K562 (cell line): ENCODE measurements around the gene MC1R. TPM values are rescaled to one million over a fixed set of nuclear protein-coding genes. Genes with fewer than 3 reads are reported as not detected.

ENCODE experiments used
- ATAC-seq: fragments of 200-7000 bp; cut with Tn5 transposase; 3 replicates; pipeline ENCODE4 v1.9.1; 2020; ENCODE audit warnings: moderate library complexity
- BruUV-seq: library from RNA; stranded (reverse); fragments of 400-500 nt; replicated peaks from 2 replicates; lab custom pipeline; 2021; lab: Mats Ljungman, UMichigan
- CTCF ChIA-PET: fragments of 300-600 bp; formaldehyde crosslinking; extraction: SDS; loops from one replicate; lab custom pipeline; 2021; ENCODE audit warnings: low intra/inter-chr PET ratio; lab: Yijun Ruan, JAX
- POLR2A ChIA-PET: fragments of 300-600, 350-650 bp; sonication (Branson Sonifier 250); formaldehyde crosslinking; extraction: SDS; loops from one replicate; lab custom pipeline; 2021; ENCODE audit warnings: antibody characterized with exemption, inconsistent platforms; lab: Yijun Ruan, JAX
- DNase-seq, 4 experiments: peaks; one replicate each; pipeline versions ENCODE4 v3.0.0 to v3.0.0-alpha.2; 2011 to 2018; ENCODE audit warnings: low spot score in 3 of 4, mixed read lengths in 3 of 4; ENCODE audit errors: extremely low read depth in 1 of 4
- FAIRE-seq: peaks from 2 replicates; lab custom pipeline; 2011; peaks lifted over from hg19 to GRCh38; lab: Jason Lieb, UNC
- H2AFZ ChIP-seq: 2 replicates; pipeline ENCODE4 v1.6.0; 2011; ENCODE audit warnings: low read depth, low read length, control low read depth, inconsistent platforms
- H3K27ac ChIP-seq: fragments of 200-600 bp; 3 replicates; pipeline ENCODE4 v1.8.0; 2011; ENCODE audit warnings: low read depth, mild to moderate bottlenecking, control low read depth, inconsistent platforms, low read length, moderate library complexity, mixed read lengths; ENCODE audit errors: extremely low read depth
- H3K27me3 ChIP-seq, 2 experiments: fragments of 300-600 bp in 1 of 2; 2 replicates in 1 of 2; 3 replicates in 1 of 2; pipeline versions ENCODE4 v1.6.0 to v1.8.0; 2011; ENCODE audit warnings: inconsistent platforms in 2 of 2, low read length in 2 of 2, mild to moderate bottlenecking in 1 of 2, mixed read lengths in 1 of 2, moderate library complexity in 1 of 2; ENCODE audit not compliant: control insufficient read depth in 2 of 2, insufficient read depth in 2 of 2
- H3K36me3 ChIP-seq: fragments of 300-600 bp; 3 replicates; pipeline ENCODE4 v1.8.0; 2011; ENCODE audit warnings: mild to moderate bottlenecking, low read length, inconsistent platforms; ENCODE audit not compliant: control insufficient read depth, insufficient read depth
- H3K4me1 ChIP-seq, 2 experiments: fragments of 200-600 bp in 1 of 2; replicated peaks in 1 of 2; 2 replicates in 1 of 2; 3 replicates in 1 of 2; pipeline versions ENCODE4 v1.5.1 to v1.8.0; 2011; ENCODE audit warnings: inconsistent platforms in 2 of 2, low read length in 2 of 2, mild to moderate bottlenecking in 1 of 2, mixed read lengths in 1 of 2, moderate library complexity in 1 of 2; ENCODE audit not compliant: control insufficient read depth in 2 of 2, insufficient read depth in 2 of 2
- H3K4me2 ChIP-seq: 2 replicates; pipeline ENCODE4 v1.6.1; 2011; ENCODE audit warnings: low read length, control low read depth, inconsistent platforms, mixed read lengths; ENCODE audit not compliant: insufficient read depth
- H3K4me3 ChIP-seq: fragments of 200-600 bp; sonication (generic), shearing (Covaris generic); 2 replicates; pipeline ENCODE4 v1.5.1; 2016; ENCODE audit warnings: control low read depth, inconsistent platforms
- H3K79me2 ChIP-seq: fragments of 200-600 bp; 3 replicates; pipeline ENCODE4 v1.8.0; 2011; ENCODE audit warnings: low read length, inconsistent platforms; ENCODE audit not compliant: control insufficient read depth, insufficient read depth
- H3K9ac ChIP-seq, 2 experiments: 2 replicates each; pipeline versions ENCODE4 v1.6.0 to v1.6.1; 2011; ENCODE audit warnings: low read depth in 2 of 2, low read length in 2 of 2, control low read depth in 1 of 2, inconsistent platforms in 1 of 2, mild to moderate bottlenecking in 1 of 2, mixed read lengths in 1 of 2; ENCODE audit not compliant: insufficient read depth in 1 of 2
- H3K9me1 ChIP-seq: one replicate; pipeline ENCODE4 v1.6.0; 2011; ENCODE audit warnings: inconsistent platforms, mild to moderate bottlenecking, low read length, moderate library complexity; ENCODE audit not compliant: control insufficient read depth, insufficient read depth
- H3K9me3 ChIP-seq: replicated peaks from 2 replicates; pipeline ENCODE4 v1.5.1; 2011; ENCODE audit warnings: low read depth, low read length, inconsistent platforms; ENCODE audit not compliant: control insufficient read depth, insufficient read depth
- H4K20me1 ChIP-seq: replicated peaks from 2 replicates; pipeline ENCODE4 v1.6.1; 2011; ENCODE audit warnings: low read length, inconsistent platforms, mixed read lengths; ENCODE audit not compliant: control insufficient read depth, insufficient read depth
- ASH1L ChIP-seq: fragments of 450-650 bp; IDR thresholded peaks from 2 replicates; pipeline ENCODE4 v1.6.1; 2018; ENCODE audit warnings: borderline replicate concordance, mild to moderate bottlenecking, low read depth; ENCODE audit not compliant: partially characterized antibody
- CAMTA2 ChIP-seq: fragments of 250-450 bp; sonication (Bioruptor Pico); conservative IDR thresholded peaks from 2 replicates; pipeline ENCODE4 v1.5.1; 2022
- CBX2 ChIP-seq: fragments of 200-600 bp; sonication (generic); IDR thresholded peaks from one replicate; pipeline ENCODE4 v1.6.1; 2012; ENCODE audit warnings: mild to moderate bottlenecking, low read length, inconsistent platforms; ENCODE audit not compliant: insufficient read depth, poor library complexity, severe bottlenecking
- HMGN3 ChIP-seq: IDR thresholded peaks from 2 replicates; pipeline ENCODE4 v1.6.1; 2011; ENCODE audit warnings: borderline replicate concordance, low read depth, mild to moderate bottlenecking, mixed read lengths, low read length; ENCODE audit not compliant: insufficient read length; ENCODE audit errors: extremely low read depth
- MYNN ChIP-seq, 2 experiments: sonication (generic); formaldehyde crosslinking in 1 of 2; IDR thresholded peaks; 2 replicates each; pipeline versions ENCODE4 v1.5.0 to v1.6.1; 2016 to 2020; ENCODE audit warnings: antibody characterized with exemption in 1 of 2, missing genetic modification reagents in 1 of 2
- POLR2G ChIP-seq: fragments of 200-400 bp; formaldehyde crosslinking; IDR thresholded peaks from 2 replicates; pipeline ENCODE4 v1.6.1; 2017; ENCODE audit warnings: low read depth, mild to moderate bottlenecking, antibody characterized with exemption, low read length, moderate library complexity
- RBFOX2 ChIP-seq: fragments of 200-400 bp; formaldehyde crosslinking; IDR thresholded peaks from 2 replicates; pipeline ENCODE4 v1.6.1; 2017; ENCODE audit warnings: low read depth, mild to moderate bottlenecking, low read length, moderate library complexity
- SMAD1 ChIP-seq: fragments of 150-350 bp; IDR thresholded peaks from 2 replicates; pipeline ENCODE4 v1.6.1; 2014; ENCODE audit warnings: low read length, low read depth; ENCODE audit not compliant: partially characterized antibody
- SUPT5H ChIP-seq: fragments of 450-650 bp; IDR thresholded peaks from 2 replicates; pipeline ENCODE4 v1.6.1; 2016
- TEAD1 ChIP-seq, 2 experiments: fragments of 450-650 bp in 1 of 2; sonication (generic) in 1 of 2; formaldehyde crosslinking; IDR thresholded peaks; 2 replicates each; pipeline versions ENCODE4 v1.4.0 to v1.8.0; 2020 to 2022; ENCODE audit warnings: mild to moderate bottlenecking in 2 of 2, missing genetic modification reagents in 1 of 2
- THAP12 ChIP-seq: fragments of 250-450 bp; sonication (Bioruptor Pico); IDR thresholded peaks from 2 replicates; pipeline ENCODE4 v1.9.0; 2021; ENCODE audit warnings: mild to moderate bottlenecking, inconsistent platforms
- ZBTB11 ChIP-seq, 3 experiments: fragments of 200-800 bp in 1 of 3; fragments of 250-450 bp in 1 of 3; fragments of 450-650 bp in 1 of 3; sonication (Bioruptor Pico) in 1 of 3; sonication (Bioruptor generic) in 1 of 3; formaldehyde crosslinking in 1 of 3; IDR thresholded peaks; 2 replicates each; pipeline versions ENCODE4 v1.6.1 to v1.8.0; 2016 to 2022; ENCODE audit warnings: mild to moderate bottlenecking in 2 of 3, missing genetic modification characterization in 2 of 3, missing compliant biosample characterization in 1 of 3, moderate library complexity in 1 of 3
- ZNF696 ChIP-seq: fragments of 250-450 bp; sonication (Bioruptor Pico); conservative IDR thresholded peaks from 2 replicates; pipeline ENCODE4 v1.4.0; 2020; ENCODE audit warnings: mild to moderate bottlenecking, moderate library complexity
- ZNF79 ChIP-seq: fragments of 250-450 bp; sonication (Bioruptor Pico); IDR thresholded peaks from 2 replicates; pipeline ENCODE4 v1.4.0; 2020; ENCODE audit warnings: low read depth, mild to moderate bottlenecking, moderate library complexity
- WGBS: fragments of 100-300 bp; shearing (Covaris generic); methylation state at CpG from one replicate; pipeline ENCODE4 v1.1.6; 2016; ENCODE audit warnings: low coverage, mixed read lengths; ENCODE audit not compliant: insufficient coverage; ENCODE audit errors: missing lambda C conversion rate; 5-methylcytosine and 5-hydroxymethylcytosine counted together
- in situ Hi-C: fragments of 300-500 bp; cut with MboI; formaldehyde crosslinking; loops from 4 replicates; pipeline ENCODE4 v1.15.0; 2018; ENCODE audit warnings: inconsistent platforms, mixed read lengths
- intact Hi-C: fragments of 100-400 bp; cut with micrococcal nuclease; formaldehyde crosslinking; loops from 2 replicates; pipeline ENCODE4 v1.14.2; 2022
- polyA plus RNA-seq, 8 experiments: library from polyadenylated mRNA; depleted of rRNA in 4 of 8; stranded (reverse) in 5 of 8; unstranded in 3 of 8; fragments of >200 nt; fragmentation: Nextera tagmentation in 2 of 8; fragmentation: Illumina TruSeq in 1 of 8; extraction: Ambion mirVana in 2 of 8; extraction: Trizol in 1 of 8; gene quantifications; 2 replicates each; pipeline versions ENCODE4 v1.2.1 to v1.2.3, GENCODE V29; 2011 to 2014; ENCODE audit warnings: inconsistent platforms in 1 of 8, missing spikeins in 1 of 8
- total RNA-seq, 7 experiments: library from RNA; depleted of rRNA in 6 of 7; stranded (reverse); fragments of >200 nt in 6 of 7; fragmentation: Illumina TruSeq in 2 of 7; extraction: Trizol in 2 of 7; gene quantifications; 2 replicates each; pipeline versions ENCODE4 v1.2.1 to v1.2.3, GENCODE V29; 2011 to 2021; ENCODE audit warnings: low replicate concordance in 1 of 7

Gene MC1R
- total and polyA plus RNA-seq, 9 of the 15 experiments (the other 6 are each of a cell fraction or from before 2014, with no cell fraction given) = 0.14 to 5.3 (median 2.5) TPM; not detected in 1

- no peaks in the 10 kb centered on the region for H3K9me1 ChIP-seq
- POLR2A ChIA-PET = interaction anchor here (1.0 to 1.8 kb wide), 2 partner anchors 10 to 14 kb away, joined by 3 to 8 read pairs; partner anchors contain the start of gene MC1R
- 96% methylated on average over 30 of the region's 31 CpGs for WGBS
- CTCF ChIA-PET = no interaction called here
- peaks cover 73% of the 10 kb centered on the region for H3K36me3 ChIP-seq
- no peak overlapping the region for H3K4me3 ChIP-seq
- H3K9ac ChIP-seq = no peak overlapping the region
- H3K79me2 ChIP-seq = no peaks in the 10 kb centered on the region
- intact Hi-C loops = no loop called here
- no peak for DNase-seq
- no peaks in the 10 kb centered on the region for H3K27me3 ChIP-seq
- H3K27ac ChIP-seq = no peak overlapping the region
- in situ Hi-C loops = no loop called here
- no peak; the same call in 1 of the 3 replicates for ATAC-seq
- no peaks in the 10 kb centered on the region for H4K20me1 ChIP-seq
- no TSS peak for BruUV-seq
- no peaks in the 10 kb centered on the region; the same call in 1 of the 2 replicates for H3K9me3 ChIP-seq
- no peak overlapping the region for H3K4me2 ChIP-seq
- FAIRE-seq = no peak
- H2AFZ ChIP-seq = no peak overlapping the region
- H3K4me1 ChIP-seq = peaks cover 0 to 4% of the 10 kb centered on the region in 2 experiments; a peak in 2 of 5 replicates
- no peak for TF ChIP-seq THAP12 (CRISPR knock-in tag)
- no peak for TF ChIP-seq SMAD1
- TF ChIP-seq ZNF79 = no peak
- TF ChIP-seq CAMTA2 (CRISPR knock-in tag) = no peak
- TF ChIP-seq ASH1L = no peak
- no peak for TF ChIP-seq ZBTB11 (CRISPR knock-in tag; IDR thresholded peaks at IDR 0.05)
- TF ChIP-seq POLR2G = peak; percentile 62; the same call in 1 of the 2 replicates
- TF ChIP-seq RBFOX2 = 0 out of 2 replicates have a peak, but pooled peaks have one; percentile 26
- TF ChIP-seq SUPT5H = 0 out of 2 replicates have a peak, but pooled peaks have one; percentile 25
- peak; percentile 11 for TF ChIP-seq HMGN3
- peak; percentile 50; the same call in 1 of the 2 replicates for TF ChIP-seq MYNN (IDR thresholded peaks at IDR 0.05)
- TF ChIP-seq MYNN (CRISPR knock-in tag; IDR thresholded peaks at IDR 0.05) = no peak
- TF ChIP-seq CBX2 = no peak
- TF ChIP-seq ZNF696 = no peak
- TF ChIP-seq TEAD1 (CRISPR knock-in tag; IDR thresholded peaks at IDR 0.05) = no peak
These were observed 13.8 kb upstream of the MC1R start for GRCh38 chr16:89904606-89905510.
